A375 (cell line): Measurements from ENCODE around the gene ATP6V0E1. TPM values are rescaled to one million over a fixed set of nuclear protein-coding genes. Genes with fewer than 3 reads are reported as not detected.
A peak's percentile ranks its signal among the peaks of the same experiment; 100 is the strongest.

ENCODE experiments used
- small RNA-seq: library from RNA; depleted of rRNA; stranded (forward); fragments of <200 nt; gene quantifications from one replicate; pipeline ENCODE3, GENCODE V24; 2014
- total RNA-seq: library from RNA; depleted of rRNA; stranded (reverse); fragments of >200 nt; shearing (Covaris generic); gene quantifications from 2 replicates; pipeline ENCODE4 v1.2.3, GENCODE V29; 2014; rRNA removed

ATP6V0E1 gene
- total RNA-seq = 44.1 and 56.8 TPM in 2 replicates

GRCh38 chr5:172983542-172984243, at the start of gene ATP6V0E1:
TSS of gene ATP6V0E1 (plus strand) at chr5:172983771. CDS start at chr5:172983861, 90 bp downstream.

DNA sequence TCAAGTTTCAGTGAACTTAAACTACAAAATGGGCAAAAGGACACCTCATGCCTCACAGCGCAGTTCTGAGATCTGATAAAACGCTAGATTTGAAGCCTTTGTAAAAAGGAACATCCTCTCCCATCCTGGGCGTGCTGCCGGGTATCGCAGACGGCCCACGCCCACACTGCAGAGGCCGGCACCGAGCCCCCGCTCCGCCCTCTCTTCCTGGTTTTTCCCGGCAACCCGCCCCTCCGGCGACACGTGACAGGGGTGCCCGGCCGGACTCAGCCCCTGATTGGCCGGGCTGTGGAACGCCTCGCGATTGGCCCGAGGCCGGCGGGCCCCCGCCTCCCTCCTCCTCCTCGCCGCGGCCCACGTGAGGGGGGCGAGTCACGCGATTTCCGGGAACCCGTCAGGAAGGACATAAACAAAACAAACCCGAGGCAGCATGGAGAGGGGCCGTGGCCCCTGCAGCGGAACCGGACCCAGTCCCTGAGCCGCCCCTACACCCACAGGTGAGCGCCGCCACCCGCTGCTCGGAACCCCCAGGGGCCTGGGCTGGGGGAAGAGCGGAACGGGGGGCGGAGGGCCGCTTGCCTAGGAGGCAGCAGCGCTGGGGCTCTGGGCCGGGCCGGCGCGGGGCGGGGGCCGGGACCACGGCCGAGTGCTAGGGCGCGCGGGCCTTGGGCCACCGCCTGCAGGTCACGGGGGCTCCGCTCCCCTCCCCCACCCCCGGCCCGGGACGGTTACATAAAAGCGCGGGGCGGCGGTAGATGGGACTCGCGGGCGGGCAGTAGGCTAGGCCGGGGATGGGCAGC, 72.6 kb downstream of the ATP6V0E1 start, which contains the start of gene CREBRF:
Gene CREBRF, plus strand, starts transcription at position 370 of the 800 bp plus-strand sequence. CDS start 24,424 bp downstream, outside the sequence.

Small RNA genes within 50 kb of the gene (small RNA-seq; reads per million reads assigned to genes)
- gene RF00019 (not detected), gene SNORA74B (2.4 reads per million, percentile 76 among the genes with 10 or more reads in this experiment)

Other genes with a start within 250 kb of the ATP6V0E1 start
- 27.6 and 28.0 TPM in 2 replicates for gene DUSP1, start 212.6 kb upstream of the ATP6V0E1 start, total RNA-seq
- 58.7 and 70.7 TPM in 2 replicates for gene ERGIC1, start 149.5 kb upstream of the ATP6V0E1 start, total RNA-seq
- 77.0 and 97.5 TPM in 2 replicates for gene RPL26L1, start 24.3 kb upstream of the ATP6V0E1 start, total RNA-seq
- 8.5 and 10.6 TPM in 2 replicates for gene CREBRF, start 72.6 kb downstream of the ATP6V0E1 start, total RNA-seq
- 27.1 and 28.2 TPM in 2 replicates for gene BNIP1, start 160.8 kb downstream of the ATP6V0E1 start, total RNA-seq